Adipose tissue (tissue), 3 donors: Measurements from ENCODE around the gene ZNF444. TPM values are rescaled to one million over a fixed set of nuclear protein-coding genes. Genes with fewer than 3 reads are reported as not detected.
"Not testable (repeated sequence)": the region's sequence is repeated elsewhere in the genome, so short reads cannot be mapped to it uniquely, and the experiment has no call there.

Experiments used
- H3K27ac ChIP-seq: one replicate; pipeline ENCODE4 v1.5.1; 2013; ENCODE audit warnings: low read depth, low read length
- WGBS, 3 donors: extraction: QIAGEN DNeasy Blood & Tissue Kit; methylation state at CpG; one replicate each; pipeline ENCODE4 v1.1.7; 2013; 5-methylcytosine and 5-hydroxymethylcytosine counted together
- polyA plus RNA-seq, 3 donors: library from polyadenylated mRNA; stranded (reverse); fragments of 200-250 nt; gene quantifications; one replicate each; pipeline ENCODE4 v1.2.3, GENCODE V29; 2013
- donor health status: healthy with polysubstance abuse.
- donor health status: Bipolar disorder and iron deficiency.
- donor health status: healthy.

Gene ZNF444
- polyA plus RNA-seq, 3 donors, result 13.7 to 32.2 (median 14.9) TPM

DNA sequence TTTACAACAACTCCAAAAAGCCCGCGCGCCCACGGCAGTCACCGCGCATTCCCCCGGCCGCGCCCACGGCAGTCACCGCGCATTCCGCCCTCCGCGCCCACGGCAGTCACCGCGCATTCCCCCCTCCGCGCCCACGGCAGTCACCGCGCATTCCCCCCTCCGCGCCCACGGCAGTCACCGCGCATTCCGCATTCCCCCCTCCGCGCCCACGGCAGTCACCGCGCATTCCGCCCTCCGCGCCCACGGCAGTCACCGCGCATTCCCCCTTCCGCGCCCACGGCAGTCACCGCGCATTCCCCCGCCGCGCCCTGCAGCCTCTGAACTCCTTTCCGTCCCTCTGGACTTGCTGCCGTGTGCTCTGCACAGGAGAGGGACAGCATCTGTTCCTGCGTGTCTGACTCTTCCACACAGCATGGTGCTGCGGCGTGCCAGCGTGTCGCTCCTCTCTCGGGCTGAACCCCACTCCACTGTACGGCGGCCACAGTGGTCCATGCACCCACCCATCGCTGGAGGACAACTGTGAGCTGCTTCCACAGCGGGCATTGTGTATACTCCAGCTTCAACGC, 35.2 kb upstream of the ZNF444 start:
- not testable (repeated sequence) for H3K27ac ChIP-seq
- 87 to 97% (median 93%) methylated on average over 61 of the region's 61 CpGs for WGBS, 3 donors

DNA sequence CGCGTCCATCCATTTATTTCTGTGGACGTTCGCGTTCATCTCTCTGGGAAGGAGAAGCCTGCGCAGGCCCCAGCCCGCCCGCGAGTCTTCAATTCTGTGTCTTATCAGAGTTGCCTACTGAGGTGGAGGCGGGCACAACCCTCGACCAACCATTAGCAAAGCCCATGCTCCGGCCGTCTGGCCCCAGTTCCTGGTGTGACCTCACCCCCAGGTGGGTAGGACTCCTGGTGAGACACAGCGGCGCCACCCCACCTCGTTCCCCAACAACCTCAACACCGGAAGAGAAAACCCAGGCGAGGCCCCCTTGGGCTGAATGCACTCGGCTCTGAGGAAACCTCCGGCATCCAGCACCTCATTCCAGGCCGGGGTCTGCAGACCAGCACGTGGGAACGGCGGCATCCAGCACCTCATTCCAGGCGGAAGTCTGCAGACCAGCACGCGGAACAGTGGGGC, 34.7 kb upstream of the ZNF444 start:
- H3K27ac ChIP-seq, result no peak overlapping the region

DNA sequence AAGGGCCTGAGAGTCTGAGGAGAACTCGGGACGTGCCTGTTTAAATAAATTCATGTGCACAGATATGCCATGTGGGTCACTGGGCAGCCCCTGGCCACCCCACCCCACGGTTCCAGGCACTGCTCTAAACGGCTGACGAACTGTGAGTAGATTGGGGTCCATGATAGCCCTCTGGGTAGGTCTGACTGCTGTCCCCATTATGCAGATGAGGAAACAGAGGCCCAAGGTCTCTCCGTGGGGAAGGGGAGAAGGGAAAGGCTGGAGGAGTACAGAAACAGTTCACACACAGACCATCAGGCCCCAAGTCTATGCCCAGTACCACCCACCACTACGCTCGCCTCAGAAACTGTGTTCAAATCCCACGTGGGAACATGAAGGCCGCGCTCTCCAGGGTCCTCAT, 34.1 kb upstream of the ZNF444 start:
- 84 to 88% (median 85%) methylated on average over 10 to 11 of the region's 11 CpGs for WGBS, 3 donors
- H3K27ac ChIP-seq, result no peak overlapping the region

More for the DNA sequence above, 34.7 kb upstream of the ZNF444 start:
- WGBS, 3 donors, result 71 to 83% (median 82%) methylated on average over 27 of the region's 27 CpGs

DNA sequence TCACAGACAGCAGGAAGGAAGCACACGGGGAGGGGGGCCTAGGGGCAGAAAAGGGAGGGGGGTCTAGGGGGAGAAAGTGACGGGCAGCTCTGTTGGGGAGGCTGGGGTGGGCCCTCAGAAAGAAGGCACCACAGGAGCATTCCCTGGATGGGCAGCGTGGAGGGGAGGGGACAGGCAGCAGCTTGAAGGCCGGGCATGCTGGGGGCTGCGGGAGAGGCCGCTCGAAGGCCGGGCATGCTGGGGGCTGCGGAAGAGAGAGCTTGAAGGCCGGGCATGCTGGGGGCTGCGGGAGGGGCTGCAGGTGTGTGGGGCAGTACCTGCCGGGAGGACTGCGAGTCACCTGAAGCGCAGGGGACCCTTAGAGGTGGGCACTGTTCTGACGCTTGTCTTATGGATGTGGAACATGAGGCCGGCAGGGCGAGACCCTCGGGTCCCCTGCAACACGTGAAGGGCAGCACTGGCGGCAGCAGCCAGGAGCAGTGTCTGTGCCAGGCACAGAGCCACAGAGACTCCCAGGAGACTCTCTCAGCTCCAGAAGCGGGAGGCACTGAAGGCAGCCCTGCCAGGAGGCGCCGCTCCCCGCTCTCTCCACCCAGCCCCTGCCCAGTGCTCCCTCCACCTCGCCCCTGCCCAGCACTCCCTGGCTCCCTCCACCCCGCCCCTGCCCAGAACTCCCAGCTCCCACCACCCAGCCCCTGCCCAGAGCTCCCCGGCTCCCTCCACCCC, 33.3 kb upstream of the ZNF444 start:
- no peak overlapping the region for H3K27ac ChIP-seq
- WGBS, 3 donors, result 60 to 63% (median 61%) methylated on average over 21 to 27 of the region's 27 CpGs

DNA sequence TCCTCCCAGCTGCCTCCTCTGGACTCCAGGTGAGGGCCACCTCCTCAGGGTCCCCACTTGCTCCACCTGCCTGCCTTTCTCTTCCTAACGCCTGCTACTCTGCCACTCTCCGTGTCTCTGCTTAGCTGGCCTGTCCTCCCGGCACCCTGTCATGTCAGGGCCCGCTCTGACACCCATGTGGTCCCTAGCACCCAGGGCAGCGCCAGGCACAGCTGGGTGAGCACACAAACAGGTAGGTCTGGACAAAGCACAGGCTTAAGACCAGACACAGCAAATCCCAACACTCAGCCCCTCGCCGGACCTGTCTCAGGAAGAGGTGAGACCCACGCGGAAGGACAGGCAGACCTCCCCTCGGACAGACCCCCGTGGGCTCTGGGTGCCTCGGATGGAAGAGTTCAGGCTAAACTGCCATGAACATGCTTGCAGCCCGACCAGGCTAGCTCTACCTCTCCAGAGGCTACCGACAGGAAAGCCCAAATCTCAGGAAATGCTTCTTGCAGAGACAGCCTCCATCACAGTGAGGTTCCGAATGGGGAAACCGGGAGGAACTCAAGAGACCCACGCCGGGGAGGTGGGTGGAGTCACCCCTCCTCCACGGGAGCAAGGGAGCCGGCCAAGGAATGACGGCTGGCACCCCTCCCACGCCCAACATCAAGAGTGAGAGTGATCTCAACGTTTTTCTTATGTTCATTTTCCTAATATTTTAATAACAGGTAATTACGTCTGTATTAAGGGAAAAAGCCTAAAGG, 32.5 kb upstream of the ZNF444 start:
- H3K27ac ChIP-seq, result no peak overlapping the region
- 27 to 30% (median 28%) methylated on average over 24 of the region's 24 CpGs for WGBS, 3 donors

DNA sequence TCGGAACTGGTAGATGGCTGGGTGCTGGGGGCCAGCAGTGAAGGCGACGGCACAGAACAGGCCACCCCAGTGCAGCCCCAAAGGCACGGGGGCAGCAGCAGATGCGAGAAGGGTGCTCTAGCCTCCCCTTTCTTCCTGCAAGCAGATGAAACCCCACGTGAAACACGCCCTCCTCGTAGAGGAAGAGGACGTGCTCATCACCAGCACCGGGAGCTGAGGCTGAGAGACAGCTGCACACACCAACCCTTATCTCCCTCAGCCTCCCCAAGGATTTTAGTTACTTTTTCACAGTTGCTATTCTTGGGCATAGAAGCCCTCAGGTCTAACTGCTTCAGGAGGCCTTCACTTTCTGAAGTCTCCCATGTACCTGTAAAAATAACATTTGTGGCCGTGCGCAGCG, 31.9 kb upstream of the ZNF444 start:
- WGBS, 3 donors, result 36 to 39% (median 37%) methylated on average over 13 of the region's 13 CpGs

DNA sequence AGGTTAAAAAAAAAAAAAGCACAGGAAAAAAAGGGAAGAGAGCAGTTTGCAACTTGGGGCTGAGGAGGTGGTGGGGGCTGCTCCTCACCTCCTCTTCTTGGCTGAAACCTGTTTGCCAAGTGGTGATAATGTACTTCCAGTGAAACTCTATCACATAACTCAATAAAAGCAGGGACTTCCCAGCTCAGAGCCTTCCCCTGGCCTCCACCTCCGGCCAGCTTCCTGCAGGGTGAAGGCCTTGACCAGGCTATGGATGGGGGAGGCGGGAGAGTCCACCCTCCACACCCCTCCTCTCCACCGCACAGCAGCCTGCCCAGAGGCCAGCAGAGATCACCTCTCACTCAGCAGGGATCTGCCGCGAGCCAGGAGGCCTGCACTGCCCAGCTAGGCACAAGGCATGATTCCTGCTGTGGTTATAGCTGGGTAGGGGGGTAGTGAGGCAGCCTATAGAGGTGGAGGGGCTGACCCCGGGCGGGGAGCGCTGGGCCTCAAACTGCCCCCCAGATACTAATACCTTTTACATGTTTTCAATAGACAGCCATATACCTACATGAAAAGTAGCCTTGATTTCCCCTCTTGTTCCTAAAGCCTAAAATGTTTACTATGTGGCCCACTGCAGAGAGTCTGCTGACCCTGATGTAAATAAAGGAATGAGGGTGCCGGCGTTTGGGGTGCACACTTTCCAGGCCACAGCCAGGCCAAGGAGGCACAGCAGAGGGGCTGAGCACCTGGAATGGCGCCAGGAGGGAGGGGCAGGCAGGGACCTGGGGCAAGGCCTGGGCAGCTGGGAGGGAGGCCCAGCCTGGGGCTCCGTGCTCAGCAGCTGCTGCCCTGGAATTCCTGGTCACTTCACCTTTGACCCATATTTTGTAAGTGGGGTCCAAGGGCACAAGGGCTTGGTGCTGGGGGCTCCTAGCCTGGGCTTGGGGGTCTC, 30.3 kb upstream of the ZNF444 start:
- no peak overlapping the region for H3K27ac ChIP-seq
- WGBS, 3 donors, result 16 to 26% (median 23%) methylated on average over 11 to 12 of the region's 12 CpGs

More for the DNA sequence above, 31.9 kb upstream of the ZNF444 start:
- no peak overlapping the region for H3K27ac ChIP-seq

DNA sequence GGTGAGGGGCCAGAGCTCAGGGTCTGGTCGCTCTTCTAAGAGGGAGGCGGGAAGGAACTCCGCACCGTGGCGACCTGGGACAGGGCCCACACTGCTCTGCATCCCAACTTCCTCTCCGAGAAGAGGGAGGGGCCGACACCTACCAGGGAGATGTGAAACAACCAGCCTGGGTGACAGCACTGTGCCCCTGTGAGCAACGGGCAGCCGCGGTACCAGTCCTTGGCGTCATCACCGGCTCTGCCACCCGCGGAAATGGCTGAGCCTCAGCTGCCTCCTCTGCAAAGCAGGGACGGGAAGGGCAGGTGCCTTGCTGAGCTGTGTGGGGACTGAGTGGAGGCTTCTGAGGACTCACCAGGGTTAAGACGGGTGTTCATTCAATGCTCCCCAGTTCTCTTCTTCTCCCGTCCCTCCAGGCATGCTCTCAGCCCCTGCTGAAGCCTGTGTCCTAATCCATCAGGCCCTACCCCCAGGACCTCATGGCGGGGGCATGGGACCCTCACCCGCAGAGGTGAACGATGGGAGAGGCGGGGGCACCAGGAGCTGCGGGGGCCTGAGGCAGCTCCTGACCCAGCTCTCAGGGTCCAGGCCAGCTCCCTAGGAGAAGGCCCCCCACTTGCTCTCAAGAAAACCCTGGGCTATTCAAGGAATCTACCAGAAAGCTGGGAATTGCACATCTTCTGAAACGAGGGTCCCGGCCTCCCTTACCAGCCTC, 29.3 kb upstream of the ZNF444 start:
- no peak overlapping the region for H3K27ac ChIP-seq
- 30 to 40% (median 34%) methylated on average over 19 to 24 of the region's 24 CpGs for WGBS, 3 donors

DNA sequence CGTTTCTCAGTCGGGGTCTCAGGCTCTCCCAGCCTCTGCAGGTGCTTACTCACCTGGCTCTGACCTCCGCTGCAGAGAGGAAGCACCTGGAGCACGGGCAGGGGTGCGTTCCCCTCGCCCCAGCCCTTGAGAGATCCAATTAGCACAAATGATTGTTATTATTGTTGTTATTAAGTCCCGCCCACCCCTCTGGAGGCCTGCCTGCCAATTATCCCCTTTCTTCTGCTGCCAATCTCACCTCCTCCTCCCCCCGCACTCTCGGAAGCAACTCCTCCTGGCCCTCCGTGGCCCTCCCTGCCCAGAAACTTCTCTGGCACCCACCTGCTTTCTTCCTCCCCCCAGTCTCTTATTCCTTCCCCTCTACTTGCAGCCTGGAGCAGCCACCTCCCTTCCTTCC, 28.8 kb upstream of the ZNF444 start:
- no peak overlapping the region for H3K27ac ChIP-seq
- 29 to 47% (median 35%) methylated on average over 10 of the region's 10 CpGs for WGBS, 3 donors

DNA sequence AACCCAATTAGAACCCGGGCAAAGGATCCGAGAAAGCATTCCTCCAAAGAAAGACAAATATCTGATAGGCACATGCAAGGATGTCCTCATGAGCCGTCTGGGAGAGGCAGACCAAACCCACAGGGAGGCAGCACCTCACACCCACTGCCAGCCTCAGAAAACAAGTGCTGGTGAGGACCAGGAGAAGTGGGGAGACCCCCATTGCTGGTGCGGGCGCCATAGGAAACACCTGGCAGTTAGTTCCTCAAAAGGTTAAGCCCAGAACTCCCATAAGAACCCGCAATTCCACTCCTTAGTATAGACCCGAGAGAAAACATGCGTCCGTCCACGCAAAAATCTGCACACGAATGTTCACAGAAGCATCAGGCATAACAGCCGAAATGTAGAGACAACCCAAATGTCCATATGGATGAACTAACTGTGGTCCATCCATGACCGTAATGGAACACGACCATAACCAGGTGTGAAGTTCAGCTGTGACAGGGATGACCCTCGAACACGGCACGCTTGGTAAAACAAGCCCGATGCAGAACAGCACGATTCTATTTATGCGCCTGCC, 27.9 kb upstream of the ZNF444 start:
- no peak overlapping the region for H3K27ac ChIP-seq
- 53 to 68% (median 56%) methylated on average over 20 of the region's 20 CpGs for WGBS, 3 donors

DNA sequence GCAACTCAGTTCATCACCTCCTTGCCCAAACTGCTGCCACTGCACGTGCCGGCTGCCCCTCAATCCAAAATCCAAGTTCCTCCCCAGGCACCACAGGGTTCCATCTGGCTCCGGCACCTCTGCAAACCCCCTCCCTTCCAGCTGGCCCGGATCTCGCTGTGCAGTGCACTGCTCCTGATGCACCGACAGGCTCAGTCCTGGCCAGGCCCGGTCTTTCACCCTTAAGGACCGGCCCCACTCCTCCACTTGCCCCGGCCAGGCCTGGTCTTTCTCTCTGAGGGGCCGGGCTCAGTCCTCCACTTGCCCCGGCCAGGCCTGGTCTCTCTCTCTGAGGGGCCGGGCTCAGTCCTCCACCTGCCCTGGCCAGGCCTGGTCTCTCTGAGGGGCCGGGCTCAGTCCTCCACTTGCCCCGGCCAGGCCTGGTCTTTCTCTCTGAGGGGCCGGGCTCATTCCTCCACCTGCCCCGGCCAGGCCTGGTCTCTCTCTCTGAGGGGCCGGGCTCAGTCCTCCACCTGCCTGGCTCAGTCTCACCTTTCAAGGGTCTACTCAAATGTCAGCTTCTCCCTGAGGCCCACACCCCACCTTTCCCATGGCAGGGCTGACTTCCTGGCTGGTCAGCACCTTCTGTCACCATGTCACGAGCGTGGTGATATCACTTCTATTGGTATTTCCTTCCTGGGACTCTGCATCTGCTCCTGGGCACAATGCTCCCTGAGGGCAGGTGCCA, 26.9 kb upstream of the ZNF444 start:
- 63 to 69% (median 68%) methylated on average over 16 to 18 of the region's 19 CpGs for whole genome bisulfite sequencing, 3 donors
- no peak overlapping the region for H3K27ac ChIP-seq

DNA sequence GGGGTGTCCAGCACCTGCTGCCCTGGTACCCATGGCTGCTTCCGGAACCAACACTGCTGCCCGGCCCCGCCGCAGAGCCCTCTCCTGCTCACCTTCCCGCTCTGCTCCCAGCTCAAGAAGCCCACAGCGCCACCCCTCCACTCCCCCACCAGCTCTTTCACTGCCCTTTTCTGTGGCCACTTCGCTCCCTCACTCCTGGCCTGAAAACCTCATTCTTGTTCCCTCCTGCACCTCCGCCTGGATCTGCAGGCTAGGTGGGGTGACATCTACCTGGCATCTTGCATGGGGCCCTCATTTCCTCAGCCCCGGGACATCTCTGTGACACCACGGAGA, 26.3 kb upstream of the ZNF444 start:
- no peak overlapping the region for H3K27ac ChIP-seq
- 81 to 91% (median 84%) methylated on average over 9 to 10 of the region's 10 CpGs for WGBS, 3 donors

DNA sequence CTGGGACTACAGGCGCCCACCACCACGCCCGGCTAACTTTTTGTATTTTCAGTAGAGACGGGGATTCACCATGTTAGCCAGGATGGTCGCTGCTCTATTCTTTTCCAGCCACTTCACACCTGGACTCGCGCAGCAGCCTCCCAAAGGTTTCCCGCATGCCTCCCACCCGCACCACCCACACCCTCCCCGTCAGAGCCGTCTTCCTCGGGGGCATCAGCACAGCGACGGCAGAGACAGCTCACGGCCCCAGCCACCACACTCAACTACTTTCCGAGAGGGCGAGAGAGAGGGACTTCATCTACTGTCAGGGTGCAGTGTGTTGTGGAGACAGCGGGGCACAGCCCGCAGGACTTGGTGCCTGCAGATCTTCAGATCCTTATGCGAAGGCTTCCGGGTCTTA, 25.6 kb upstream of the ZNF444 start:
- 93 to 95% (median 94%) methylated on average over 21 of the region's 21 CpGs for WGBS, 3 donors

DNA sequence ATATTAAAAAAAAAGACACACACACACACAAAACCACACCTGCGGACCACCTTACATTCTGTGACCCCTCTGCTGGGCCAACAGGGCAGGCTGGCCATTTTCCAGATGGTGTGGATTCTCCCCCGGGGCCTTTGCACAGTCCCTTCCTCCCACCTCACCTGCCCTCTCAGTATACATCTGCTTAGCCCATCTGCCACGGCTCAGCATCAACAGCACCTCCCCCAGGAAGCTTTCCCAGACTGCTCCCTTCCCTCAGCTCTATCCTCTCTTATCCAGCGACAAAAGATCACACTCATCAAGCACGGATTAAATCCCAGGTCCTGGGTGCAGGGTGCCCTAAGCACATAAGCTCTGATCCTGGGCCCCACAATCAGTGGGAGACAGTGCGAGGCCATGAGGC, 24.5 kb upstream of the ZNF444 start:
- WGBS, 3 donors, result 79 to 89% (median 88%) methylated on average over 6 of the region's 6 CpGs
- no peak overlapping the region for H3K27ac ChIP-seq

More for the DNA sequence above, 25.6 kb upstream of the ZNF444 start:
- H3K27ac ChIP-seq, result no peak overlapping the region

DNA sequence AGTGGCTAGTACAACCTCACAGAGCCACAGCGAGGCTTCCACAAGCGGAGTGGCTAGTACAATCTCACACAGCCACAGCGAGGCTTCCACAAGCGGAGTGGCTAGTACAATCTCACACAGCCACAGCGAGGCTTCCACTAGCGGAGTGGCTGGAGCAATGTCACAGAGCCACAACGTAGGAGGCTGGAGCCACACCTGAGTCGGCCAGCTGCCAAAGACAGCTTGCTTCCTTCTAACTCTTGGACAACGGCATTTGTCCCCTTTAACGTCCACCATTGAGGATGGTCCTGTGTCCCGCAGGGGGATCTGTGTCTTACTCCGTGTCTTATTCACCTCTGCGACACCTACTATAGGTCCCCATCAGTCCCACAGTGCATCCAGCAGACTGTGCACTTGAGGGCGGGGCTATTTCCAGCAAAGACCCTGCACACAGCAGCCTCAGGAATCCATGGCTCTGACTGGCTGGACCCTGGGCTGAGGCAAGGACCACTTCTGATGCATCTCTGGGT, 23.7 kb upstream of the ZNF444 start:
- no peak overlapping the region for H3K27ac ChIP-seq
- 57 to 86% (median 74%) methylated on average over 14 of the region's 14 CpGs for WGBS, 3 donors

DNA sequence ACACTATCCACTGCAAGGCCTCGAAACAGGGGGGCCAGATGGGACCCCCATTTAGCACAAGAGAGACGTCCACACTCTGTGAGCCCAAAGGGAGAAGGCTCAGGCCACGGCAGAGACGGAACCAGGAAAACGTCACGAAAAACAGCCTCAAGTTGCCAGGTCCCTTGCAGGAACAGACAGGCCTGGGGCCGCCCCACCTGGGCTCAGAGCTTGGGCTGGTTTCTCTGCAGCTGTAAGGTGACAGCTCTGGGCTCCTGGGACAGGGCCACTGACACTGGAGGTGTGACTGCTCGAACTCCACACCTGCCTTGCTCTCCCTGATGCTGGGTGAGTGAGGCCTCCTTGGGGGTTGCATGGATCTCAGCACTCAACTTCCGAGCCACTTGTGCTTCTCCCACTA, 23.2 kb upstream of the ZNF444 start:
- no peak overlapping the region for H3K27ac ChIP-seq
- 51 to 70% (median 68%) methylated on average over 9 of the region's 9 CpGs for WGBS, 3 donors
